ENCODE results near the gene PCNX3.

The PCNX3 gene

GRCh38 chr11:65615229-65615949 lies at the start of gene PCNX3:
Gene PCNX3, plus strand, starts transcription at chr11:65615776. Its CDS starts 536 bp downstream, at chr11:65616312.
- peak; percentile 98 to 100 (median 100) for DNase-seq

GRCh38 chr11:65569164-65569972 lies 46.2 kb upstream of the PCNX3 start:
- peak in 6 of 56 donors; percentile 71 to 85 (median 78) for DNase-seq

- DNase-seq = peak; percentile 89 to 100 (median 98)
Observed at GRCh38 chr11:65569973-65570918, 45.3 kb upstream of the PCNX3 start, which contains the start of gene ZNRD2. Gene ZNRD2, plus strand, starts transcription at chr11:65570477. Its CDS starts 15 bp downstream, at chr11:65570492.

- no peak for DNase-seq
Observed at GRCh38 chr11:65571420-65571819, 44.2 kb upstream of the PCNX3 start.

- DNase-seq = peak in 1 of 56 donors; percentile 63
Observed at GRCh38 chr11:65571940-65572339, 43.6 kb upstream of the PCNX3 start.

- peak in 54 of 56 donors; percentile 23 to 95 (median 80) for DNase-seq
Observed at GRCh38 chr11:65572356-65573051, 43.1 kb upstream of the PCNX3 start, which contains the start of gene FAM89B. Gene FAM89B, plus strand, starts transcription at chr11:65572538. Its CDS starts 132 bp downstream, at chr11:65572670.

GRCh38 chr11:65573391-65574079 lies 42.0 kb upstream of the PCNX3 start:
- DNase-seq = peak in 1 of 56 donors; percentile 57

GRCh38 chr11:65574109-65574810 lies 41.3 kb upstream of the PCNX3 start:
- peak in 51 of 56 donors; percentile 28 to 84 (median 62) for DNase-seq

GRCh38 chr11:65574811-65575567 lies 40.6 kb upstream of the PCNX3 start:
- DNase-seq = no peak

- DNase-seq = peak in 7 of 56 donors; percentile 9 to 46 (median 22)
Observed at GRCh38 chr11:65575568-65576231, 39.9 kb upstream of the PCNX3 start, which contains the start of gene EHBP1L1. Gene EHBP1L1, plus strand, starts transcription at chr11:65576053. Its CDS starts 250 bp downstream, at chr11:65576303.

GRCh38 chr11:65576232-65576866 lies 39.2 kb upstream of the PCNX3 start:
- no peak for DNase-seq

GRCh38 chr11:65576867-65577755 lies 38.5 kb upstream of the PCNX3 start:
- DNase-seq = peak in 1 of 56 donors; percentile 20

- no peak for DNase-seq
Observed at GRCh38 chr11:65577756-65578109, 37.8 kb upstream of the PCNX3 start.

GRCh38 chr11:65578134-65578533 lies 37.4 kb upstream of the PCNX3 start:
- no peak for DNase-seq

- DNase-seq = no peak
Observed at GRCh38 chr11:65578667-65579066, 36.9 kb upstream of the PCNX3 start.

- no peak for DNase-seq
Observed at GRCh38 chr11:65579291-65579690, 36.3 kb upstream of the PCNX3 start.
